AG09309 (cell line): ENCODE results near the gene SPATS2.

ENCODE experiments used
- DNase-seq: peaks from one replicate; pipeline ENCODE4 v3.0.0-alpha.2; 2010; ENCODE audit warnings: low read depth
- H3K4me3 ChIP-seq: 2 replicates; pipeline ENCODE4 v1.5.1; 2011; ENCODE audit warnings: mild to moderate bottlenecking, low read depth, low read length, moderate library complexity; ENCODE audit not compliant: control insufficient read depth
- TF ChIP-seq, protein P1 (sequence below): IDR thresholded peaks from 2 replicates; pipeline ENCODE4 v1.5.1; 2011; ENCODE audit warnings: mild to moderate bottlenecking, low read depth, low read length, inconsistent platforms; ENCODE audit not compliant: insufficient read depth, control insufficient read depth; ENCODE audit errors: missing control alignments

The SPATS2 gene

DNA sequence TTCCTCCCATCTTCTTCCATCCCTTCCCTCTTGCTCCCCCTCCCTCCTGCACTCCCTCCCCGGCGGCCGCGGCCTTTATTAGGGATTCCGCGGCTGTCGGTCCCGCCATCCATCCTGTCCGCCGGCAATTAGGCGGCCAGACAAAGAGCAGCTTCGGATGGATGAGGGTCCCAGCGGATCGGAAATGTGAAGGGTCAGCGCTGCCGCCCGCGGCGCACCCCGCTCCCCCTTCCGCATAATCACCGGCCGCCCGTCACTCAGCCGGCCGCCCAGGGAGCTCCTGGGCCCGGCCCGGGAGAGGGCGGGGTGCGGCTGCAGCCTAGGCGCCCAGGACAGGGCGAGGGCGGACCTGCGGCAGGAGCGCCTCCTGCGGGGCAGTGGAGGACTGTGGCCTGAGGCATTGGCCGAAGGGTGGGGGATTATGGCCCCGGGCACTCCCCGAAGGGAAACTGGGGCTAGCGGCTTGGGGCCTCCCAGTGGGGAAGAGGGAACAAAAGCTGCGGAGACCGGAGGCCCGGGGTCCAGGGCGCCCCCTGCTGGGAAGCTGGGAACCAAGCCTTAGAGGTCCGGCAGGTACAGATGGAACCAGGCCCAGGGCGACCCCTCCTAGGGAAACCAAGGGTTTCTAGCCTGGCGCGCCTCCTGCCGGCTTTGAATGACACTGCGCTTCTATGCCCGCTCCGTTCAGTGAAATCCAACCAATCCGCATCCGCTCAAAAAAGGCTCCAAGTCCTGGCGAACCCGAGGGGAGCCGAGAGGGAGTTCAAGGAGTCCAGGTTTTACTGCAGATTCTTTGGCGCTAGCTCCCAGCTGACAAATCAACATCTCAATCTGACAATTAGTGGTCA lies 25.0 kb upstream of the SPATS2 start:
- TF ChIP-seq, protein P1, sequence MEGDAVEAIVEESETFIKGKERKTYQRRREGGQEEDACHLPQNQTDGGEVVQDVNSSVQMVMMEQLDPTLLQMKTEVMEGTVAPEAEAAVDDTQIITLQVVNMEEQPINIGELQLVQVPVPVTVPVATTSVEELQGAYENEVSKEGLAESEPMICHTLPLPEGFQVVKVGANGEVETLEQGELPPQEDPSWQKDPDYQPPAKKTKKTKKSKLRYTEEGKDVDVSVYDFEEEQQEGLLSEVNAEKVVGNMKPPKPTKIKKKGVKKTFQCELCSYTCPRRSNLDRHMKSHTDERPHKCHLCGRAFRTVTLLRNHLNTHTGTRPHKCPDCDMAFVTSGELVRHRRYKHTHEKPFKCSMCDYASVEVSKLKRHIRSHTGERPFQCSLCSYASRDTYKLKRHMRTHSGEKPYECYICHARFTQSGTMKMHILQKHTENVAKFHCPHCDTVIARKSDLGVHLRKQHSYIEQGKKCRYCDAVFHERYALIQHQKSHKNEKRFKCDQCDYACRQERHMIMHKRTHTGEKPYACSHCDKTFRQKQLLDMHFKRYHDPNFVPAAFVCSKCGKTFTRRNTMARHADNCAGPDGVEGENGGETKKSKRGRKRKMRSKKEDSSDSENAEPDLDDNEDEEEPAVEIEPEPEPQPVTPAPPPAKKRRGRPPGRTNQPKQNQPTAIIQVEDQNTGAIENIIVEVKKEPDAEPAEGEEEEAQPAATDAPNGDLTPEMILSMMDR, result peak; percentile 79
- H3K4me3 ChIP-seq, result peak overlapping the region; percentile 34
- no peak for DNase-seq

DNA sequence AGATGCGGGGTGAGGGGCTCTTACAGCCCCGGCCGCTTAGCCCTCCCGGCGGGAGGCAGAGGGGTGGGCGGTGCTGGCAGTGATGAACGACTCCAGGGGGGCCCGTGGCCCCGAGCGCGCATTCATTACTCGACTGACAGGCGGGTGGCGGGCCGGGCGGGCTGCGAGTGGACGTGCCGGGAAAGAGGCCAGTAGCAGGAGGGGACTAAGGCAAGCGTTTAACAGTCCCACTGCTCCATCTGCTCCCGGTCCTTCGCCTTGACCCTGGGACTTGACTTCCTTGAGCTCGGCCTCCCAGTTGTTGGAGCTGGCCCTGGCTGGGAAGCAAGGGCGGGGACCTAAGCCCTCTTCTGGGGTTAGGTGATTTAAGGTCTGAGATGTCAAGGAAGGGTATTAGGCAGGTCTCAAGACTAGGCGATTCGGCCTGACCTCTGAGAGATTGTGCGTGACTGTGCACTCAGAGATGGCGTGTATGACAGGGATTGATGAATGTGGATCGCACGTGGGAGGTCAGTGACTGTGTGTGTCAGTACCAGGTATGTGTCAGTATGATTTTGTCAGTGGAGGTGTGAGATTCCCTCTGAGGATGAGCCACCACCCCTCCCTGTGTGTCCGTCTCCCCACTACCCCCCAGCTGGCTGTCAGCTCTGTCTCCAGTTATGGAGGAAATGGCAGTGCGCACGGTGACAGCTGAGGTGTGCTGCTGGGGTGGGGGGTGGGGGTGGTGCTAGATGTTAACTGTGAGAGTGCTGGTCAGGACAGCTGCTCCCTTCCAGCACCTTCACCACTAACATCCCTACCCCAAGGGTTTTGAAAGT lies 24.1 kb upstream of the SPATS2 start:
- peak overlapping the region; percentile 29 for H3K4me3 ChIP-seq
- TF ChIP-seq, protein P1, result no peak
- DNase-seq, result no peak

GRCh38 chr12:49344486-49345050 lies 22.7 kb upstream of the SPATS2 start:
- TF ChIP-seq, protein P1, result no peak
- H3K4me3 ChIP-seq, result no peak overlapping the region
- no peak for DNase-seq

- no peak for DNase-seq
- H3K4me3 ChIP-seq, result peak overlapping the region; percentile 43
- TF ChIP-seq, protein P1, result no peak
Observed at GRCh38 chr12:49345051-49345824, 22.0 kb upstream of the SPATS2 start.

DNA sequence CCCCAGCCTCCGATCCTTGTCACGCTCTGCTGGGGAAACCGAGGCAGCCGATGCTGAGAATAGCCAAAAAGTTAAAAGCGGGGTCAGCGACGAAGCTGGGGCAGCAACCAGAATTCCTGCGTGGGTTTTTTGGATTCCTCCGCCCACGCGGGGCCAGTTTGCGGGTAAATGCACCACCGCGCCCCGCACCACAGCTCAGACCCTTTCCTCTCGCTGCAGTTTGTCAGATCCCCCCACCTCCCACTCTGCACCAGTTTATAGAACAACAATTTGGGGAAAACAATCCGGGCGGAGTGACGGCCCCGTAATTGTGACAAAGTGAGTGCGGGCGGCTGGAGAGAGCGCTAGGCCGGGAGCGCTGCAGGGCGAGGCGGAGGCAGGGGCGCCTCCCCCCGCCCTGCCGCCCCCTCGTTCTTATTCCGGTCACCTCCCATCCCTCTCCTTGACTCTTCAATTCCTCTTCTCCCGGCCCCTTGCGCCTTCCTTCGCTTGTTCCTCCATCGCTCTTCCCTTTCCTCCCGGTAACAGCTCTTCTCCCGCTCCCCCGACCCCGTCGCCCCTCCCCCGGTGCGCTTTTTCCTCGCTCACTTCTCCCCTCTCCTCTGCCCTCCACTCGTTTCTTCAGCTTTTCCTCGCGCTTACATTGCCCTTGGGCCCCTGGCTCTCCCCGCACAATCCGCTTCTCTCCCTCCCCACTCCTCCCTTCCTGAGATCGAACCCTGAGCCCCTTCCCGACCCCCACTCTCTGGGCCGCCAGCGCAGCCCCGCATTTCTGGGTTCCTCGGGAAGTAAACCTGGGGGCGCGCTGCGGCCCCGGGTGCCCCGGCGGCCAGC lies 21.2 kb upstream of the SPATS2 start:
- TF ChIP-seq, protein P1, result no peak
- no peak for DNase-seq
- H3K4me3 ChIP-seq, result peak overlapping the region; percentile 43
